GM12873 (cell line): ENCODE measurements around the gene EPS8.

ENCODE experiments used
- CTCF ChIP-seq: IDR thresholded peaks from 2 replicates; pipeline ENCODE4 v1.5.1; 2012; ENCODE audit warnings: low read depth, mild to moderate bottlenecking, moderate library complexity, low read length, control low read depth; ENCODE audit not compliant: insufficient read depth; ENCODE audit errors: missing control alignments

The EPS8 gene

GRCh38 chr12:15688202-15688736, 100.9 kb downstream of the EPS8 start:
- TF ChIP-seq CTCF = no peak

GRCh38 chr12:15687583-15687982, 101.6 kb downstream of the EPS8 start:
- TF ChIP-seq CTCF = no peak

- no peak for TF ChIP-seq CTCF
Observed at GRCh38 chr12:15684896-15685658, 104.1 kb downstream of the EPS8 start.

GRCh38 chr12:15682826-15683225, 106.4 kb downstream of the EPS8 start:
- no peak for TF ChIP-seq CTCF

- no peak for TF ChIP-seq CTCF
Observed at GRCh38 chr12:15679151-15679550, 110.0 kb downstream of the EPS8 start.

- TF ChIP-seq CTCF = no peak
Observed at GRCh38 chr12:15677726-15678201, 111.4 kb downstream of the EPS8 start.

GRCh38 chr12:15677228-15677627, 112.0 kb downstream of the EPS8 start:
- TF ChIP-seq CTCF = no peak
